GM23338 (cell line): Measurements from ENCODE around the gene KLF2. TPM values are rescaled to one million over a fixed set of nuclear protein-coding genes. Genes with fewer than 3 reads are reported as not detected.

Source experiments
- ATAC-seq: fragments of 200-7000 bp; cut with Tn5 transposase; 3 replicates; pipeline ENCODE4 v1.9.1; 2020
- DNase-seq: peaks from one replicate; pipeline ENCODE4 v3.0.0-alpha.2; 2015; ENCODE audit warnings: low spot score
- H2AFZ ChIP-seq: fragments of 200-600 bp; sonication (generic); 2 replicates; pipeline ENCODE4 v1.8.0; 2016; ENCODE audit warnings: antibody characterized with exemption, mild to moderate bottlenecking, moderate library complexity
- H3F3A ChIP-seq: fragments of 200-600 bp; sonication (generic); replicated peaks from 2 replicates; pipeline ENCODE4 v1.8.0; 2017; ENCODE audit warnings: antibody characterized with exemption, mixed run types, low read depth
- H3K27ac ChIP-seq: fragments of 200-600 bp; sonication (generic); 2 replicates; pipeline ENCODE4 v1.6.1; 2016; ENCODE audit warnings: low read depth
- H3K27me3 ChIP-seq: fragments of 200-600 bp; sonication (generic); 2 replicates; pipeline ENCODE4 v1.8.0; 2016; ENCODE audit warnings: mild to moderate bottlenecking, mixed run types, moderate library complexity; ENCODE audit not compliant: insufficient read depth
- H3K36me3 ChIP-seq: fragments of 200-600 bp; sonication (generic); 2 replicates; pipeline ENCODE4 v1.8.0; 2016; ENCODE audit warnings: mild to moderate bottlenecking; ENCODE audit not compliant: insufficient read depth
- H3K4me1 ChIP-seq: fragments of 200-600 bp; sonication (generic); 2 replicates; pipeline ENCODE4 v1.8.0; 2016; ENCODE audit warnings: mild to moderate bottlenecking, moderate library complexity; ENCODE audit not compliant: insufficient read depth
- H3K4me2 ChIP-seq: fragments of 200-600 bp; sonication (generic); 2 replicates; pipeline ENCODE4 v1.7.1; 2017; ENCODE audit warnings: mixed run types
- H3K4me3 ChIP-seq: fragments of 200-600 bp; sonication (generic); 2 replicates; pipeline ENCODE4 v1.6.1; 2016; ENCODE audit warnings: mixed run types
- H3K79me2 ChIP-seq: fragments of 200-600 bp; sonication (generic); replicated peaks from 2 replicates; pipeline ENCODE4 v1.8.0; 2017; ENCODE audit warnings: mild to moderate bottlenecking; ENCODE audit not compliant: insufficient read depth
- H3K9me2 ChIP-seq: fragments of 200-600 bp; sonication (generic); 2 replicates; pipeline ENCODE4 v1.8.0; 2017; ENCODE audit not compliant: insufficient read depth
- H4K20me1 ChIP-seq: fragments of 200-600 bp; sonication (generic); replicated peaks from 2 replicates; pipeline ENCODE4 v1.8.0; 2017; ENCODE audit warnings: mild to moderate bottlenecking; ENCODE audit not compliant: insufficient read depth
- H3K27ac Mint-ChIP-seq: 2 replicates; pipeline ENCODE4 v1.8.0; 2020; ENCODE audit warnings: inconsistent platforms, mild to moderate bottlenecking, moderate library complexity, mixed read lengths
- H3K27me3 Mint-ChIP-seq: 3 replicates; pipeline ENCODE4 v1.8.0; 2022; ENCODE audit warnings: low read depth, mild to moderate bottlenecking, moderate library complexity, mixed read lengths, inconsistent platforms; ENCODE audit not compliant: insufficient read depth, poor library complexity
- H3K36me3 Mint-ChIP-seq: 3 replicates; pipeline ENCODE4 v1.8.0; 2021; ENCODE audit warnings: low read depth, mild to moderate bottlenecking, inconsistent platforms, moderate library complexity, mixed read lengths
- H3K4me1 Mint-ChIP-seq: 3 replicates; pipeline ENCODE4 v1.8.0; 2020; ENCODE audit warnings: mild to moderate bottlenecking, inconsistent platforms, mixed read lengths
- H3K4me3 Mint-ChIP-seq: 3 replicates; pipeline ENCODE4 v1.8.0; 2021; ENCODE audit warnings: moderate library complexity, mild to moderate bottlenecking, inconsistent platforms, mixed read lengths
- H3K9me3 Mint-ChIP-seq: 3 replicates; pipeline ENCODE4 v1.8.0; 2020; ENCODE audit warnings: moderate library complexity, mild to moderate bottlenecking, inconsistent platforms, mixed read lengths
- CREB1 ChIP-seq: fragments of 250-450 bp; sonication (Bioruptor Pico); IDR thresholded peaks from 2 replicates; pipeline ENCODE4 v1.5.0; 2020; ENCODE audit warnings: low read depth, mild to moderate bottlenecking, moderate library complexity
- EZH2 ChIP-seq: fragments of 200-600 bp; sonication (generic); IDR thresholded peaks from one replicate; pipeline ENCODE4 v1.8.0; 2017; ENCODE audit warnings: antibody characterized with exemption, mild to moderate bottlenecking, low read depth; ENCODE audit not compliant: unreplicated experiment
- EZH2phosphoT487 ChIP-seq: fragments of 200-600 bp; sonication (generic); IDR thresholded peaks from one replicate; pipeline ENCODE4 v1.8.1; 2018; ENCODE audit warnings: antibody characterized with exemption; ENCODE audit not compliant: unreplicated experiment
- JUNB ChIP-seq: IDR thresholded peaks from one replicate; pipeline ENCODE4 v1.6.1; 2016; ENCODE audit warnings: antibody characterized with exemption; ENCODE audit not compliant: unreplicated experiment
- NANOG ChIP-seq: IDR thresholded peaks from 2 replicates; pipeline ENCODE4 v1.6.1; 2016; ENCODE audit warnings: antibody characterized with exemption, borderline replicate concordance
- POLR2AphosphoS5 ChIP-seq: IDR thresholded peaks from 2 replicates; pipeline ENCODE4 v1.6.1; 2016; ENCODE audit warnings: antibody characterized with exemption, low read depth
- STAT1 ChIP-seq: IDR thresholded peaks from one replicate; pipeline ENCODE4 v1.6.1; 2016; ENCODE audit warnings: antibody characterized with exemption; ENCODE audit not compliant: unreplicated experiment
- ZNF114 ChIP-seq: fragments of 250-450 bp; sonication (Bioruptor Pico); IDR thresholded peaks from 2 replicates; pipeline ENCODE4 v1.5.0; 2020; ENCODE audit warnings: mild to moderate bottlenecking, moderate library complexity
- ZNF331 ChIP-seq: fragments of 250-450 bp; sonication (Bioruptor Pico); IDR thresholded peaks from 2 replicates; pipeline ENCODE4 v1.5.0; 2020; ENCODE audit warnings: low read depth, mild to moderate bottlenecking, moderate library complexity
- polyA plus RNA-seq: library from polyadenylated mRNA; unstranded; fragments of >200 nt; fragmentation: Nextera tagmentation; extraction: Ambion mirVana; gene quantifications from 2 replicates; pipeline ENCODE4 v1.2.1, GENCODE V29; 2016
- total RNA-seq: library from RNA; depleted of rRNA; stranded (reverse); fragments of >200 nt; shearing (Covaris generic); gene quantifications from 2 replicates; pipeline ENCODE4 v1.2.3, GENCODE V29; 2014
- TF ChIP-seq, protein P1 (sequence below): IDR thresholded peaks from one replicate; pipeline ENCODE4 v1.6.1; 2018; ENCODE audit warnings: antibody characterized with exemption; ENCODE audit not compliant: unreplicated experiment
- TF ChIP-seq, protein P2 (sequence below), 2 experiments: fragments of 200-600 bp in 1 of 2; sonication (generic) in 1 of 2; conservative IDR thresholded peaks; 2 replicates each; pipeline versions ENCODE4 v1.5.1 to v1.6.1; 2016 to 2017; ENCODE audit warnings: antibody characterized with exemption in 2 of 2, low read depth in 2 of 2, mild to moderate bottlenecking in 2 of 2, moderate library complexity in 1 of 2
- TF ChIP-seq, protein P3 (sequence below): fragments of 250-450 bp; sonication (Bioruptor Pico); IDR thresholded peaks from 2 replicates; pipeline ENCODE4 v1.5.0; 2020; ENCODE audit warnings: mild to moderate bottlenecking, moderate library complexity
- TF ChIP-seq, protein P4 (sequence below): IDR thresholded peaks from 2 replicates; pipeline ENCODE4 v1.6.1; 2016; ENCODE audit warnings: antibody characterized with exemption

Gene KLF2
- total and polyA plus RNA-seq, 2 experiments from 2014 or later, result 0.90 TPM; not detected in 1

DNA sequence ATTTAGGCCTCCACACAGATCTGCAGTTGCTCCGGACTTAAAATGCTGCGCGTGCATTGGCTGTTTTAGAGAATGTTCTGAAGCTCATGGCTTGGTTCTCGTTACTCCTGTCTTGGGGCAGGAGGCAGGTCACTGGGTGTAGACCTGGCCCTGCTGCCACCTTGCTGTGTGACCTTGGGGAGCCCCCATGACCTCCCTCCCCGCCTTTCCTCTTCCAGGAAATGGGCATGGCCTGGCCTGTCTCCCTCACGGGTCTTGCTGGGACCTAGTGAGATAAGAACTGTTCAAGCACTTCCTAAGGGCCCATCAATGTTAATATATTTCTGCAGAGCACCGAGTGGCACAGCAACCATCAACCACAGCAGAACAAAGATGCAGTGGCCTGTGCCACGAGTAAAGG is 49.4 kb downstream of the KLF2 start:
- Mint-ChIP-seq H3K27me3 (peaks cover 11% of the 10 kb centered on the region), H3K4me3 (no peak overlapping the region), H3K27ac (no peak overlapping the region), H3K9me3 (no peaks in the 10 kb centered on the region), H3K4me1 (peaks cover 15% of the 10 kb centered on the region), H3K36me3 (peaks cover 30% of the 10 kb centered on the region)
- Histone ChIP-seq H3K4me1 (no peaks in the 10 kb centered on the region), H3K4me3 (no peak overlapping the region), H3K4me2 (no peak overlapping the region), H3K36me3 (no peaks in the 10 kb centered on the region), H3K27ac (no peak overlapping the region; the same call in 1 of the 2 replicates), H2AFZ (no peak overlapping the region), H3K27me3 (no peaks in the 10 kb centered on the region), H3F3A (0 out of 2 replicates have a peak, but pooled peaks cover 3% of the 10 kb centered on the region), H3K79me2 (no peaks in the 10 kb centered on the region), H4K20me1 (0 out of 2 replicates have a peak, but pooled peaks cover 3% of the 10 kb centered on the region), H3K9me2 (no peaks in the 10 kb centered on the region)
- TF ChIP-seq POLR2AphosphoS5 (no peak), CREB1 (CRISPR knock-in tag) (no peak), JUNB (no peak), NANOG (no peak), EZH2 (no peak), STAT1 (no peak), ZNF114 (CRISPR knock-in tag) (no peak), ZNF331 (CRISPR knock-in tag) (no peak), EZH2phosphoT487 (no peak)
- TF ChIP-seq, protein P1, sequence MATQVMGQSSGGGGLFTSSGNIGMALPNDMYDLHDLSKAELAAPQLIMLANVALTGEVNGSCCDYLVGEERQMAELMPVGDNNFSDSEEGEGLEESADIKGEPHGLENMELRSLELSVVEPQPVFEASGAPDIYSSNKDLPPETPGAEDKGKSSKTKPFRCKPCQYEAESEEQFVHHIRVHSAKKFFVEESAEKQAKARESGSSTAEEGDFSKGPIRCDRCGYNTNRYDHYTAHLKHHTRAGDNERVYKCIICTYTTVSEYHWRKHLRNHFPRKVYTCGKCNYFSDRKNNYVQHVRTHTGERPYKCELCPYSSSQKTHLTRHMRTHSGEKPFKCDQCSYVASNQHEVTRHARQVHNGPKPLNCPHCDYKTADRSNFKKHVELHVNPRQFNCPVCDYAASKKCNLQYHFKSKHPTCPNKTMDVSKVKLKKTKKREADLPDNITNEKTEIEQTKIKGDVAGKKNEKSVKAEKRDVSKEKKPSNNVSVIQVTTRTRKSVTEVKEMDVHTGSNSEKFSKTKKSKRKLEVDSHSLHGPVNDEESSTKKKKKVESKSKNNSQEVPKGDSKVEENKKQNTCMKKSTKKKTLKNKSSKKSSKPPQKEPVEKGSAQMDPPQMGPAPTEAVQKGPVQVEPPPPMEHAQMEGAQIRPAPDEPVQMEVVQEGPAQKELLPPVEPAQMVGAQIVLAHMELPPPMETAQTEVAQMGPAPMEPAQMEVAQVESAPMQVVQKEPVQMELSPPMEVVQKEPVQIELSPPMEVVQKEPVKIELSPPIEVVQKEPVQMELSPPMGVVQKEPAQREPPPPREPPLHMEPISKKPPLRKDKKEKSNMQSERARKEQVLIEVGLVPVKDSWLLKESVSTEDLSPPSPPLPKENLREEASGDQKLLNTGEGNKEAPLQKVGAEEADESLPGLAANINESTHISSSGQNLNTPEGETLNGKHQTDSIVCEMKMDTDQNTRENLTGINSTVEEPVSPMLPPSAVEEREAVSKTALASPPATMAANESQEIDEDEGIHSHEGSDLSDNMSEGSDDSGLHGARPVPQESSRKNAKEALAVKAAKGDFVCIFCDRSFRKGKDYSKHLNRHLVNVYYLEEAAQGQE, result no peak
- TF ChIP-seq, protein P2, sequence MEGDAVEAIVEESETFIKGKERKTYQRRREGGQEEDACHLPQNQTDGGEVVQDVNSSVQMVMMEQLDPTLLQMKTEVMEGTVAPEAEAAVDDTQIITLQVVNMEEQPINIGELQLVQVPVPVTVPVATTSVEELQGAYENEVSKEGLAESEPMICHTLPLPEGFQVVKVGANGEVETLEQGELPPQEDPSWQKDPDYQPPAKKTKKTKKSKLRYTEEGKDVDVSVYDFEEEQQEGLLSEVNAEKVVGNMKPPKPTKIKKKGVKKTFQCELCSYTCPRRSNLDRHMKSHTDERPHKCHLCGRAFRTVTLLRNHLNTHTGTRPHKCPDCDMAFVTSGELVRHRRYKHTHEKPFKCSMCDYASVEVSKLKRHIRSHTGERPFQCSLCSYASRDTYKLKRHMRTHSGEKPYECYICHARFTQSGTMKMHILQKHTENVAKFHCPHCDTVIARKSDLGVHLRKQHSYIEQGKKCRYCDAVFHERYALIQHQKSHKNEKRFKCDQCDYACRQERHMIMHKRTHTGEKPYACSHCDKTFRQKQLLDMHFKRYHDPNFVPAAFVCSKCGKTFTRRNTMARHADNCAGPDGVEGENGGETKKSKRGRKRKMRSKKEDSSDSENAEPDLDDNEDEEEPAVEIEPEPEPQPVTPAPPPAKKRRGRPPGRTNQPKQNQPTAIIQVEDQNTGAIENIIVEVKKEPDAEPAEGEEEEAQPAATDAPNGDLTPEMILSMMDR (conservative IDR thresholded peaks at IDR 0.05; ENCODE audit: low read depth in 2 of 2), result no peak
- TF ChIP-seq, protein P3, sequence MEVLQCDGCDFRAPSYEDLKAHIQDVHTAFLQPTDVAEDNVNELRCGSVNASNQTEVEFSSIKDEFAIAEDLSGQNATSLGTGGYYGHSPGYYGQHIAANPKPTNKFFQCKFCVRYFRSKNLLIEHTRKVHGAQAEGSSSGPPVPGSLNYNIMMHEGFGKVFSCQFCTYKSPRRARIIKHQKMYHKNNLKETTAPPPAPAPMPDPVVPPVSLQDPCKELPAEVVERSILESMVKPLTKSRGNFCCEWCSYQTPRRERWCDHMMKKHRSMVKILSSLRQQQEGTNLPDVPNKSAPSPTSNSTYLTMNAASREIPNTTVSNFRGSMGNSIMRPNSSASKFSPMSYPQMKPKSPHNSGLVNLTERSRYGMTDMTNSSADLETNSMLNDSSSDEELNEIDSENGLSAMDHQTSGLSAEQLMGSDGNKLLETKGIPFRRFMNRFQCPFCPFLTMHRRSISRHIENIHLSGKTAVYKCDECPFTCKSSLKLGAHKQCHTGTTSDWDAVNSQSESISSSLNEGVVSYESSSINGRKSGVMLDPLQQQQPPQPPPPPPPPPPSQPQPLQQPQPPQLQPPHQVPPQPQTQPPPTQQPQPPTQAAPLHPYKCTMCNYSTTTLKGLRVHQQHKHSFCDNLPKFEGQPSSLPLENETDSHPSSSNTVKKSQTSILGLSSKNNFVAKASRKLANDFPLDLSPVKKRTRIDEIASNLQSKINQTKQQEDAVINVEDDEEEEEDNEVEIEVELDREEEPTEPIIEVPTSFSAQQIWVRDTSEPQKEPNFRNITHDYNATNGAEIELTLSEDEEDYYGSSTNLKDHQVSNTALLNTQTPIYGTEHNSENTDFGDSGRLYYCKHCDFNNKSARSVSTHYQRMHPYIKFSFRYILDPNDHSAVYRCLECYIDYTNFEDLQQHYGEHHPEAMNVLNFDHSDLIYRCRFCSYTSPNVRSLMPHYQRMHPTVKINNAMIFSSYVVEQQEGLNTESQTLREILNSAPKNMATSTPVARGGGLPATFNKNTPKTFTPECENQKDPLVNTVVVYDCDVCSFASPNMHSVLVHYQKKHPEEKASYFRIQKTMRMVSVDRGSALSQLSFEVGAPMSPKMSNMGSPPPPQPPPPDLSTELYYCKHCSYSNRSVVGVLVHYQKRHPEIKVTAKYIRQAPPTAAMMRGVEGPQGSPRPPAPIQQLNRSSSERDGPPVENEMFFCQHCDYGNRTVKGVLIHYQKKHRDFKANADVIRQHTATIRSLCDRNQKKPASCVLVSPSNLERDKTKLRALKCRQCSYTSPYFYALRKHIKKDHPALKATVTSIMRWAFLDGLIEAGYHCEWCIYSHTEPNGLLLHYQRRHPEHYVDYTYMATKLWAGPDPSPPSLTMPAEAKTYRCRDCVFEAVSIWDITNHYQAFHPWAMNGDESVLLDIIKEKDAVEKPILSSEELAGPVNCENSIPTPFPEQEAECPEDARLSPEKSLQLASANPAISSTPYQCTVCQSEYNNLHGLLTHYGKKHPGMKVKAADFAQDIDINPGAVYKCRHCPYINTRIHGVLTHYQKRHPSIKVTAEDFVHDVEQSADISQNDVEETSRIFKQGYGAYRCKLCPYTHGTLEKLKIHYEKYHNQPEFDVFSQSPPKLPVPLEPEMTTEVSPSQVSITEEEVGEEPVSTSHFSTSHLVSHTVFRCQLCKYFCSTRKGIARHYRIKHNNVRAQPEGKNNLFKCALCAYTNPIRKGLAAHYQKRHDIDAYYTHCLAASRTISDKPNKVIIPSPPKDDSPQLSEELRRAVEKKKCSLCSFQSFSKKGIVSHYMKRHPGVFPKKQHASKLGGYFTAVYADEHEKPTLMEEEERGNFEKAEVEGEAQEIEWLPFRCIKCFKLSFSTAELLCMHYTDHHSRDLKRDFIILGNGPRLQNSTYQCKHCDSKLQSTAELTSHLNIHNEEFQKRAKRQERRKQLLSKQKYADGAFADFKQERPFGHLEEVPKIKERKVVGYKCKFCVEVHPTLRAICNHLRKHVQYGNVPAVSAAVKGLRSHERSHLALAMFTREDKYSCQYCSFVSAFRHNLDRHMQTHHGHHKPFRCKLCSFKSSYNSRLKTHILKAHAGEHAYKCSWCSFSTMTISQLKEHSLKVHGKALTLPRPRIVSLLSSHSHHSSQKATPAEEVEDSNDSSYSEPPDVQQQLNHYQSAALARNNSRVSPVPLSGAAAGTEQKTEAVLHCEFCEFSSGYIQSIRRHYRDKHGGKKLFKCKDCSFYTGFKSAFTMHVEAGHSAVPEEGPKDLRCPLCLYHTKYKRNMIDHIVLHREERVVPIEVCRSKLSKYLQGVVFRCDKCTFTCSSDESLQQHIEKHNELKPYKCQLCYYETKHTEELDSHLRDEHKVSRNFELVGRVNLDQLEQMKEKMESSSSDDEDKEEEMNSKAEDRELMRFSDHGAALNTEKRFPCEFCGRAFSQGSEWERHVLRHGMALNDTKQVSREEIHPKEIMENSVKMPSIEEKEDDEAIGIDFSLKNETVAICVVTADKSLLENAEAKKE (CRISPR knock-in tag), result no peak
- TF ChIP-seq, protein P4, sequence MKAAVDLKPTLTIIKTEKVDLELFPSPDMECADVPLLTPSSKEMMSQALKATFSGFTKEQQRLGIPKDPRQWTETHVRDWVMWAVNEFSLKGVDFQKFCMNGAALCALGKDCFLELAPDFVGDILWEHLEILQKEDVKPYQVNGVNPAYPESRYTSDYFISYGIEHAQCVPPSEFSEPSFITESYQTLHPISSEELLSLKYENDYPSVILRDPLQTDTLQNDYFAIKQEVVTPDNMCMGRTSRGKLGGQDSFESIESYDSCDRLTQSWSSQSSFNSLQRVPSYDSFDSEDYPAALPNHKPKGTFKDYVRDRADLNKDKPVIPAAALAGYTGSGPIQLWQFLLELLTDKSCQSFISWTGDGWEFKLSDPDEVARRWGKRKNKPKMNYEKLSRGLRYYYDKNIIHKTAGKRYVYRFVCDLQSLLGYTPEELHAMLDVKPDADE, result no peak
- DNase-seq (no peak), ATAC-seq (no peak)
